ENCODE results near the gene FXYD5. TPM values are rescaled to one million over a fixed set of nuclear protein-coding genes. Genes with fewer than 3 reads are reported as not detected.

FXYD5 gene
- total RNA-seq, 2 donors from 2014 or later: 11.5 to 17.1 TPM

DNA sequence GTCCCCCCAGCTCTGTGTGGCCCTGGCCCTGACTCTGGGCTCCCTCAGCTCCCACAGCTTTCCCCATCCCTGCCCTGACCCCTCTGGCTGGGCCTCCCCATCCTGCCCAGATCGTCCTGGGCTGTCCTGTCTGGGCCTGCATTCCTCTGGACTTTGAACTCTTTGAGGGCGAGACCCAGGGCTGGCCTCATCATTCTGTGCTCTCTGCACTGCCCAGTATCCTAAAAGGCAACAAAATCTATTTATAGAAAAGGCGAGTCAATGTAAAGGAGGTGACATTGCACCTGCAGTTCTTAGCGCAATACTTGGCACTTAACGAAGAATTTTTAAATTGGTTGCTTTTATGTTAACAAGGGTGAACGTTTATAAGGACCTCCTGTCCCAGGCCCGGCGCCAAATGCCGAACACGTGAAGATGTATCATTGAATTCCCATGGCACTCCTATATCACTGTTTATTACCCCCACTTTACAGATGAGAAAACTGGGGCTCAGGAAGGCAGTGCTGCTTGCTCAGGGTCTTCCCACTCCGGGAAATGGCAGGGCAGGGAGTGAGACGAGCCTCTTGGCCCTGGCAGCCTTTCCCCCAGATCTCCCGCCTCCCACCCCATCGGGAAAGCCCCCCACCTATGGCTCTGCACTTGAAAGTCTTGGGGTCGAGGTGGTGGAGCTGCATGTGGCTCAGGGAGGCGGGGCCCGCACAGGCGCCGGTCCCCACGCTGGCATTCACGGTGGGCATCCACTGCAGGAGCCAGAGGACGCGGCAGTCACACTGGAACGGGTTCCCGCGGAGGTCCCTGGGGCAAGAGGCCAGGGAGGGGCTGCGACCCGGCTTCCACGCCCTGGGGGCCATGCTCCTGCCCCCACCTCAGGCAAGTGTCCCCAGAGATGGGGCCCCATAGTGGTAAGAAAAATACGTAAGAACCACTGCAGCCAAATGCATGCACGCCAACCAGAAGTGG, 23.5 kb upstream of the FXYD5 start:
- intact Hi-C loops (cut with DNase I): loop anchor here (10.0 kb wide), 1 partner anchor 86 kb away; the partner anchor contains the start of gene HPN
- H3K4me1 ChIP-seq: peaks cover 10% of the 10 kb centered on the region
- no peaks in the 10 kb centered on the region for H3K9me3 ChIP-seq
- ATAC-seq (no peak), DNase-seq (no peak)
- H3K27me3 ChIP-seq: no peaks in the 10 kb centered on the region
- no peak overlapping the region for H3K4me3 ChIP-seq
- no peaks in the 10 kb centered on the region for H3K36me3 ChIP-seq (replicated peaks in 1 of 2; ENCODE audit: insufficient read depth in 1 of 2, low read depth in 2 of 2)
- no peak overlapping the region for H3K27ac ChIP-seq
- TF ChIP-seq, protein P1, sequence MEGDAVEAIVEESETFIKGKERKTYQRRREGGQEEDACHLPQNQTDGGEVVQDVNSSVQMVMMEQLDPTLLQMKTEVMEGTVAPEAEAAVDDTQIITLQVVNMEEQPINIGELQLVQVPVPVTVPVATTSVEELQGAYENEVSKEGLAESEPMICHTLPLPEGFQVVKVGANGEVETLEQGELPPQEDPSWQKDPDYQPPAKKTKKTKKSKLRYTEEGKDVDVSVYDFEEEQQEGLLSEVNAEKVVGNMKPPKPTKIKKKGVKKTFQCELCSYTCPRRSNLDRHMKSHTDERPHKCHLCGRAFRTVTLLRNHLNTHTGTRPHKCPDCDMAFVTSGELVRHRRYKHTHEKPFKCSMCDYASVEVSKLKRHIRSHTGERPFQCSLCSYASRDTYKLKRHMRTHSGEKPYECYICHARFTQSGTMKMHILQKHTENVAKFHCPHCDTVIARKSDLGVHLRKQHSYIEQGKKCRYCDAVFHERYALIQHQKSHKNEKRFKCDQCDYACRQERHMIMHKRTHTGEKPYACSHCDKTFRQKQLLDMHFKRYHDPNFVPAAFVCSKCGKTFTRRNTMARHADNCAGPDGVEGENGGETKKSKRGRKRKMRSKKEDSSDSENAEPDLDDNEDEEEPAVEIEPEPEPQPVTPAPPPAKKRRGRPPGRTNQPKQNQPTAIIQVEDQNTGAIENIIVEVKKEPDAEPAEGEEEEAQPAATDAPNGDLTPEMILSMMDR (IDR thresholded peaks at IDR 0.05): no peak
- no peak for TF ChIP-seq POLR2A (IDR thresholded peaks at IDR 0.05)
- WGBS, 2 donors: 85 to 89% methylated on average over 21 to 30 of the region's 31 CpGs

DNA sequence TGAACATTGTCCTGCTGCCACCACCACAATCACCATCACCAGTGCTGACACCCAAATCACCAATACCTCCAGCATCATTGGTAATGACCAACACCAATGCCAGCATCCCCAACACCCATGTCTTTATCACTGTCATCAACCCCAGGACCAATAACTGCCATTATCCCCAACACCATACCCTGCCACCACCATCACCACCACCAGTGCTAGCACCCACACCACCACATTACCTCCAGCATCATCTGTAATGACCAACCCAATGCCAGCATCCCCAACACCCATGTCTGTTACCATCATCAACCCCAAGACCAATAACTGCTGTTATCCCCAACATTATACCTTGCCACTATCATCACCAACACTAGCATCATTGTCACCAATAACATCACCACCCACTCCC, 22.3 kb upstream of the FXYD5 start:
- H3K27me3 ChIP-seq: no peaks in the 10 kb centered on the region
- peaks cover 22% of the 10 kb centered on the region for H3K4me1 ChIP-seq
- ATAC-seq (no peak), DNase-seq (no peak)
- H3K27ac ChIP-seq: no peak overlapping the region
- no peak for TF ChIP-seq POLR2A (IDR thresholded peaks at IDR 0.05)
- TF ChIP-seq, protein P1 (IDR thresholded peaks at IDR 0.05): no peak
- H3K4me3 ChIP-seq: no peak overlapping the region
- H3K9me3 ChIP-seq: no peaks in the 10 kb centered on the region
- no peaks in the 10 kb centered on the region for H3K36me3 ChIP-seq (replicated peaks in 1 of 2; ENCODE audit: insufficient read depth in 1 of 2, low read depth in 2 of 2)
- intact Hi-C loops (cut with DNase I): loop anchor here (10.0 kb wide), 1 partner anchor 87 kb away; the partner anchor contains the start of gene HPN

DNA sequence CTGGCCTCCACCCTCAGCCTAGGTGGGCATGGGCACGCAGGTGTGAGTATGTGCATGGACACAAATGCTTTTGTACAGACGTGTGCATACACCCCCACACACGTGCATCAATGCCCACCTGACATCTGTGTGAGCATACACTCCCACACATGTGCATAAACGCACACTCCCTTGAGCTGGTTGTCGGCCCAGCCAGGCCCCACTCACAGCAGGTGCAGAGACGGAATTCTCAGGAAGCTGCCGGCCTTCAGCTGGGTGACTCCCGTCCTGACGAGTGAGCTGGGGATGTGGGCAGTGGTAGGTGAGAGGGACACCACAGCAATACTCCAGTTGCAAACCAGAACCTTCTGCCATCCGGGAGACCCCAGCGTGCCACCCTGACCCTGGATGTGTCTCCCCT, 20.7 kb upstream of the FXYD5 start:
- intact Hi-C loops (cut with DNase I): loop anchor here (10.0 kb wide), 1 partner anchor 89 kb away; the partner anchor contains the start of gene HPN
- no peak overlapping the region for H3K27ac ChIP-seq
- H3K4me1 ChIP-seq: peaks cover 30% of the 10 kb centered on the region
- H3K4me3 ChIP-seq: no peak overlapping the region
- no peak for DNase-seq
- H3K9me3 ChIP-seq: no peaks in the 10 kb centered on the region
- H3K36me3 ChIP-seq (replicated peaks in 1 of 2; ENCODE audit: insufficient read depth in 1 of 2, low read depth in 2 of 2): no peaks in the 10 kb centered on the region
- no peak for ATAC-seq
- 62 to 73% methylated on average over 5 to 11 of the region's 11 CpGs for WGBS, 2 donors
- TF ChIP-seq POLR2A (IDR thresholded peaks at IDR 0.05): no peak
- TF ChIP-seq, protein P1 (IDR thresholded peaks at IDR 0.05): no peak
- no peaks in the 10 kb centered on the region for H3K27me3 ChIP-seq

DNA sequence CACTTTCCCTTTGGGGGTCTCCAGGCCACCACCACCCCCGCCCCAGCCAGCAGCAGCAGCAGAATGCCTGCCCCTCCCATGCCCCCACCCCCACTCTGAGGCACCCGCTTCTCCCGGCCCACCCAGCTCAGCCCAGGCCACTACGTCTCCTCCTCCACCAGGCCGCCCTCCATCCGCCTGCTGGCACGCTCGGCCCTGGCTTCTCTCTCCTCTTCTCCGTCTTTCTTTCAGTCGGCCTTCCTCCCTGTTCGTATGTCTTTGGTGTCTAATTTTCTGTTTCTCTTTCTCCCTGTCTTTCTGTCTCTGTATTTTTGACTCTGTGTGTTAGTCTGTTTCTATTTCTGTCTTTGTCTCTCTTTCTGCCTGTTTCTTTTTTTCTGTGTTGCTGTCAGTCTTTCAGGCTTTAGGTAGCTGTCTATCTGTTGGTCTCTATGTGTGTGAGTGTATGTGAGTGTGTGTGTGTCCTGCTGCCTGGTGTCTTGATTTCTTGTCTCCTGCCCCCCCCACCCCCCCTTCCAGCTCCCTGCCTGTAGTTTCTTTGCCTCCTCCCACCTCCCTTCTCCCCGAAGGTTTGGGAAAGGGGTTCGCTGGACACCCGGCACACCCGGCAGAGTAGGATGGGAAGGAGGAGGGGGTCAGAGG, 19.8 kb upstream of the FXYD5 start, which contains the start of gene LGI4:
TSS of gene LGI4 (minus strand) at position 459 of the 642 bp plus-strand sequence. CDS start at position 80, 379 bp downstream.
- ATAC-seq (no peak), DNase-seq (no peak)
- 68 to 70% methylated on average over 11 to 14 of the region's 15 CpGs for WGBS, 2 donors
- Histone ChIP-seq H3K36me3 (replicated peaks in 1 of 2; ENCODE audit: insufficient read depth in 1 of 2, low read depth in 2 of 2) (no peaks in the 10 kb centered on the region), H3K27me3 (no peaks in the 10 kb centered on the region), H3K9me3 (no peaks in the 10 kb centered on the region), H3K27ac (no peak within 1 kb of the TSS), H3K4me3 (no peak within 1 kb of the TSS), H3K4me1 (peaks cover 30% of the 10 kb centered on the region)
- intact Hi-C loops (cut with DNase I): loop anchor here (10.0 kb wide), 1 partner anchor 90 kb away; the partner anchor contains the start of gene HPN
- no peak for TF ChIP-seq POLR2A (IDR thresholded peaks at IDR 0.05)

DNA sequence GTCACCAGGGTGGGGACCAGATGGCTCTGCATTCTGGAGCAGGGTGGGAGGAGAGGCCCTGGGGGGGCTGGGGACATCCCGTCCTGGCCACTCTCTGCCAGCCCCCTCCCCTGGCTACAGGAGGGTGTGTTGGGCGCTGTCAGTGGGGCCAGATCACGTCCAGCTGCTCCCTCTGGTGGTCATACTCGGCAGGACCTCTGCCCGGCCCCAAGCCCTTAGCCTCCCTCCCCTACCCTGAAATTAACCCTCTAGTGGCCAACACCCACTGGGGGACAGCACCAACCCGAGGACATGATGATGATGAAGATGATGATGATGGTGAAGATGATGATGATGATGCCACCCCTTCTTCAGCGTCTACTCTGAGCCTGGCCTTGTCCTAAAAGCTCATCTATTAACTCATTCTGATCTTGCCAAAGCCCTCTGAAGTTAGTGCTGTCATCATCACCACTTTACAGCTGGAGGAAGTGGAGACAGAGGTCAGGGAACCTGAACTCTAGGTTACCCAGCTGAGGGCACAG, 19.1 kb upstream of the FXYD5 start:
- Histone ChIP-seq H3K27ac (no peak overlapping the region), H3K4me1 (peaks cover 30% of the 10 kb centered on the region), H3K9me3 (no peaks in the 10 kb centered on the region), H3K4me3 (no peak overlapping the region), H3K36me3 (replicated peaks in 1 of 2; ENCODE audit: insufficient read depth in 1 of 2, low read depth in 2 of 2) (no peaks in the 10 kb centered on the region), H3K27me3 (no peaks in the 10 kb centered on the region)
- peak; percentile 69 for ATAC-seq
- no peak for TF ChIP-seq POLR2A (IDR thresholded peaks at IDR 0.05)
- TF ChIP-seq, protein P1 (IDR thresholded peaks at IDR 0.05): peak; percentile 82 to 92 (median 87)
- WGBS, 2 donors: 0 to 1% methylated on average over 5 to 7 of the region's 7 CpGs
- intact Hi-C loops (cut with DNase I): loop anchor here (10.0 kb wide), 1 partner anchor 91 kb away; the partner anchor contains the start of gene HPN
- DNase-seq: peak; percentile 75 to 83 (median 78)

Data from body of pancreas (tissue), 4 donors.